ENCODE data around the gene KIF5A. TPM values are rescaled to one million over a fixed set of nuclear protein-coding genes. Genes with fewer than 3 reads are reported as not detected.

The KIF5A gene
- total RNA-seq, 4 donors from 2014 or later = 1.9 to 4.8 (median 2.9) TPM

- H3K4me1 ChIP-seq = peaks cover 0 to 34% (median 26%) of the 10 kb centered on the region in 4 donors
- 0 to 1% methylated on average over 30 to 32 of the region's 67 CpGs for WGBS, 2 donors
- H3K27ac ChIP-seq = peak overlapping the region; percentile 65 to 90 (median 81)
- peak overlapping the region; percentile 61 to 81 (median 65) for H3K4me3 ChIP-seq
- TF ChIP-seq EP300 (IDR thresholded peaks at IDR 0.05) = no peak
- TF ChIP-seq POLR2A (IDR thresholded peaks at IDR 0.05) = no peak
- no peak for TF ChIP-seq CTCF (IDR thresholded peaks at IDR 0.05)
- peaks cover 0 to 8% (median 0%) of the 10 kb centered on the region in 3 donors for H3K36me3 ChIP-seq
- H3K27me3 ChIP-seq = peaks cover 0 to 22% of the 10 kb centered on the region in 2 donors
- H3K9me3 ChIP-seq = no peaks in the 10 kb centered on the region
- no peak for DNase-seq (ENCODE audit: low spot score in 2 of 2)
These were observed 82.5 kb downstream of the KIF5A start for GRCh38 chr12:57632073-57632957.

- TF ChIP-seq CTCF (IDR thresholded peaks at IDR 0.05) = peak; percentile 91 to 97 (median 94)
- peak in 1 of 2 donors; percentile 52 for TF ChIP-seq EP300 (IDR thresholded peaks at IDR 0.05)
- TF ChIP-seq POLR2A (IDR thresholded peaks at IDR 0.05) = no peak
- peak within 1 kb of the TSS; percentile 65 to 90 (median 81) for H3K27ac ChIP-seq
- H3K27me3 ChIP-seq = peaks cover 0 to 15% of the 10 kb centered on the region in 2 donors
- H3K4me3 ChIP-seq = peak within 1 kb of the TSS; percentile 61 to 81 (median 65)
- H3K9me3 ChIP-seq = no peaks in the 10 kb centered on the region
- peaks cover 0 to 34% (median 23%) of the 10 kb centered on the region in 4 donors for H3K4me1 ChIP-seq
- no peaks in the 10 kb centered on the region for H3K36me3 ChIP-seq
- DNase-seq (ENCODE audit: low spot score in 2 of 2) = no peak
- 3 to 11% methylated on average over 15 to 36 of the region's 58 CpGs for WGBS, 2 donors
These were observed 83.4 kb downstream of the KIF5A start, which contains the start of gene B4GALNT1 for GRCh38 chr12:57632958-57633840. B4GALNT1 (minus strand) TSS chr12:57633201; CDS start chr12:57632132, 1,069 bp downstream.

Small RNAs within 50 kb of the gene (small RNA-seq; reads per million reads assigned to genes)
- gene MIR616 = not detected

Other genes starting within 250 kb of the KIF5A start
- gene R3HDM2, start 119.0 kb upstream of the KIF5A start, total RNA-seq = 10 to 100 TPM; 31.0 to 51.9 (median 41.6) TPM
- not detected for gene INHBC, start 115.3 kb upstream of the KIF5A start, total RNA-seq
- gene INHBE, start 94.7 kb upstream of the KIF5A start, total RNA-seq = not detected
- gene GLI1, start 90.3 kb upstream of the KIF5A start, total RNA-seq = 10 to 100 TPM; 16.2 to 61.0 (median 38.7) TPM
- 10 to 100 TPM in 2 of 4 donors, 1 to 10 TPM in 2; 5.2 to 40.5 (median 11.6) TPM for gene ARHGAP9, start 70.2 kb upstream of the KIF5A start, total RNA-seq
- gene MARS1, start 62.0 kb upstream of the KIF5A start, total RNA-seq = 100 to 1,000 TPM in 1 of 4 donors, 10 to 100 TPM in 3; 53.5 to 101 (median 74.2) TPM
- gene DDIT3, start 29.5 kb upstream of the KIF5A start, total RNA-seq = 10 to 100 TPM; 35.2 to 49.2 (median 42.1) TPM
- 10 to 100 TPM; 23.0 to 49.2 (median 40.9) TPM for gene MBD6, start 27.2 kb upstream of the KIF5A start, total RNA-seq
- gene DCTN2, start 2.9 kb upstream of the KIF5A start, total RNA-seq = 100 to 1,000 TPM in 3 of 4 donors, 10 to 100 TPM in 1; 92.9 to 138 (median 130) TPM
- gene PIP4K2C, start 41.1 kb downstream of the KIF5A start, total RNA-seq = 10 to 100 TPM; 29.5 to 67.7 (median 35.9) TPM
- gene DTX3, start 54.8 kb downstream of the KIF5A start, total RNA-seq = 10 to 100 TPM; 19.0 to 33.1 (median 28.1) TPM
- gene ARHGEF25, start 61.4 kb downstream of the KIF5A start, total RNA-seq = 10 to 100 TPM; 31.2 to 91.2 (median 48.8) TPM
- 10 to 100 TPM; 14.5 to 43.8 (median 16.8) TPM for gene B4GALNT1, start 83.2 kb downstream of the KIF5A start, total RNA-seq
- gene OS9, start 144.1 kb downstream of the KIF5A start, total RNA-seq = 100 to 1,000 TPM; 185 to 288 (median 224) TPM
- gene AGAP2, start 188.7 kb downstream of the KIF5A start, total RNA-seq = 1 to 10 TPM; 1.1 to 5.7 (median 2.5) TPM
- 100 to 1,000 TPM in 1 of 4 donors, 10 to 100 TPM in 3; 47.1 to 115 (median 80.1) TPM for gene TSPAN31, start 195.0 kb downstream of the KIF5A start, total RNA-seq
- gene CDK4, start 202.3 kb downstream of the KIF5A start, total RNA-seq = 100 to 1,000 TPM in 2 of 4 donors, 10 to 100 TPM in 2; 79.1 to 156 (median 99.0) TPM
- gene MARCHF9, start 205.1 kb downstream of the KIF5A start, total RNA-seq = 10 to 100 TPM in 2 of 4 donors, 1 to 10 TPM in 2; 4.2 to 19.8 (median 10.4) TPM
- 1 to 10 TPM in 1 of 4 donors, not detected in 3; 3.0 TPM for gene CYP27B1, start 217.0 kb downstream of the KIF5A start, total RNA-seq
- 10 to 100 TPM in 2 of 4 donors, 1 to 10 TPM in 2; 6.5 to 17.7 (median 10.1) TPM for gene METTL1, start 222.1 kb downstream of the KIF5A start, total RNA-seq
- 10 to 100 TPM in 2 of 4 donors, 1 to 10 TPM in 2; 8.0 to 16.3 (median 9.6) TPM for gene EEF1AKMT3, start 222.6 kb downstream of the KIF5A start, total RNA-seq
- gene TSFM, start 232.7 kb downstream of the KIF5A start, total RNA-seq = 10 to 100 TPM; 13.5 to 23.2 (median 22.4) TPM